Stomach (tissue), 9 donors: Measurements from ENCODE around the gene NUBPL. TPM values are rescaled to one million over a fixed set of nuclear protein-coding genes. Genes with fewer than 3 reads are reported as not detected.

Experiments used
- DNase-seq, 2 donors: peaks; one replicate each; pipeline versions ENCODE4 v3.0.0 to v3.0.0-alpha.2; 2013 to 2019
- H3K27ac ChIP-seq, 5 donors: fragments of 200-600 bp in 4 of 5; sonication (generic) in 4 of 5; one replicate each; pipeline ENCODE4 v1.5.1; 2013 to 2019; ENCODE audit warnings: mild to moderate bottlenecking in 1 of 5, moderate library complexity in 1 of 5
- H3K27me3 ChIP-seq, 3 donors: fragments of 200-600 bp; sonication (generic); one replicate each; pipeline ENCODE4 v1.5.1; 2017 to 2019; ENCODE audit warnings: mixed run types in 1 of 3
- H3K36me3 ChIP-seq, 4 donors: fragments of 200-600 bp; sonication (generic); 1 replicate in 3 of 4; 2 replicates in 1 of 4; pipeline ENCODE4 v1.5.1; 2016 to 2019
- H3K4me1 ChIP-seq, 4 donors: fragments of 200-600 bp; sonication (generic); one replicate each; pipeline ENCODE4 v1.5.1; 2016 to 2019
- H3K4me3 ChIP-seq, 4 donors: fragments of 200-600 bp; sonication (generic) in 3 of 4; one replicate each; pipeline ENCODE4 v1.5.1; 2016 to 2019; ENCODE audit warnings: mild to moderate bottlenecking in 1 of 4
- H3K9me3 ChIP-seq, 4 donors: fragments of 200-600 bp; sonication (generic); one replicate each; pipeline ENCODE4 v1.5.1; 2016 to 2019
- CTCF ChIP-seq, 7 experiments: fragments of 450-650 bp in 4 of 7; fragments of 200-600 bp in 3 of 7; sonication (generic) in 3 of 7; IDR thresholded peaks; one replicate each; pipeline ENCODE4 v1.5.1; 2016 to 2019; ENCODE audit warnings: antibody characterized with exemption in 7 of 7, control low read depth in 2 of 7, mild to moderate bottlenecking in 1 of 7
- EP300 ChIP-seq: sonication (generic); formaldehyde crosslinking; IDR thresholded peaks from one replicate; pipeline ENCODE4 v1.6.1; 2017; ENCODE audit warnings: antibody characterized with exemption
- POLR2A ChIP-seq, 4 donors: fragments of 450-650 bp; IDR thresholded peaks; one replicate each; pipeline ENCODE4 v1.6.1; 2016; ENCODE audit warnings: antibody characterized with exemption in 4 of 4, control low read depth in 2 of 4, mild to moderate bottlenecking in 1 of 4, moderate library complexity in 1 of 4
- POLR2AphosphoS5 ChIP-seq, 3 donors: sonication (generic); formaldehyde crosslinking; IDR thresholded peaks; one replicate each; pipeline ENCODE4 v1.6.1; 2016; ENCODE audit warnings: antibody characterized with exemption in 3 of 3
- WGBS, 5 donors: extraction: QIAGEN DNeasy Blood & Tissue Kit in 3 of 5; methylation state at CpG; one replicate each; pipeline versions ENCODE4 v1.1.5 to v1.1.7; 2013 to 2018; 5-methylcytosine and 5-hydroxymethylcytosine counted together
- intact Hi-C: fragments of 100-400 bp; cut with DNase I; formaldehyde crosslinking; loops from one replicate; pipeline ENCODE4 v1.15.1; 2023; ENCODE audit warnings: low total_unique reads
- polyA plus RNA-seq, 3 donors: library from polyadenylated mRNA; stranded (reverse); fragments of 200-250 nt; gene quantifications; one replicate each; pipeline ENCODE4 v1.2.3, GENCODE V29; 2013
- total RNA-seq, 5 donors: library from RNA; depleted of rRNA; stranded (reverse); fragments of >200 nt; gene quantifications; one replicate each; pipeline versions ENCODE4 v1.1.0 to v1.2.3, GENCODE V29; 2014 to 2016
- donor health status: healthy with polysubstance abuse.
- donor health status: Bipolar disorder and iron deficiency.
- donor health status: healthy.

Gene NUBPL
- total and polyA plus RNA-seq, 8 donors, result 0.58 to 25.7 (median 5.0) TPM

- TF ChIP-seq CTCF (IDR thresholded peaks at IDR 0.05), result no peak
- no peak for TF ChIP-seq EP300
- no peak for TF ChIP-seq POLR2AphosphoS5 (IDR thresholded peaks at IDR 0.05)
- no peak for TF ChIP-seq POLR2A (IDR thresholded peaks at IDR 0.05)
- 59 to 63% (median 61%) methylated on average over 5 of the region's 5 CpGs for WGBS, 5 donors
Measured at GRCh38 chr14:31543969-31544799, 17.0 kb upstream of the NUBPL start.

GRCh38 chr14:31544816-31545215, 16.4 kb upstream of the NUBPL start:
- intact Hi-C loops, result no loop called here
- no peak overlapping the region for H3K27ac ChIP-seq
- H3K9me3 ChIP-seq, result no peaks in the 10 kb centered on the region
- H3K4me3 ChIP-seq, result no peak overlapping the region
- no peaks in the 10 kb centered on the region for H3K27me3 ChIP-seq
- H3K4me1 ChIP-seq, result peaks cover 0 to 5% (median 0%) of the 10 kb centered on the region in 4 donors
- TF ChIP-seq POLR2AphosphoS5 (IDR thresholded peaks at IDR 0.05) (no peak), CTCF (IDR thresholded peaks at IDR 0.05) (no peak), POLR2A (IDR thresholded peaks at IDR 0.05) (no peak), EP300 (no peak)
- no peaks in the 10 kb centered on the region for H3K36me3 ChIP-seq
- 44 to 79% (median 65%) methylated on average over 3 of the region's 3 CpGs for WGBS, 5 donors
- DNase-seq, result no peak

More at GRCh38 chr14:31543969-31544799, 17.0 kb upstream of the NUBPL start:
- Histone ChIP-seq H3K36me3 (no peaks in the 10 kb centered on the region), H3K27me3 (no peaks in the 10 kb centered on the region), H3K4me3 (no peak overlapping the region), H3K27ac (no peak overlapping the region), H3K4me1 (peaks cover 0 to 5% (median 0%) of the 10 kb centered on the region in 4 donors), H3K9me3 (no peaks in the 10 kb centered on the region)
- intact Hi-C loops, result no loop called here
- peak in 1 of 2 donors; percentile 17 for DNase-seq

GRCh38 chr14:31545328-31545727, 15.9 kb upstream of the NUBPL start:
- peaks cover 0 to 5% (median 0%) of the 10 kb centered on the region in 4 donors for H3K4me1 ChIP-seq
- intact Hi-C loops, result no loop called here
- 8 to 27% (median 18%) methylated on average over 3 of the region's 3 CpGs for WGBS, 5 donors
- no peak for TF ChIP-seq CTCF (IDR thresholded peaks at IDR 0.05)
- no peak for TF ChIP-seq EP300
- TF ChIP-seq POLR2A (IDR thresholded peaks at IDR 0.05), result no peak
- no peak for TF ChIP-seq POLR2AphosphoS5 (IDR thresholded peaks at IDR 0.05)
- no peak for DNase-seq
- no peaks in the 10 kb centered on the region for H3K9me3 ChIP-seq
- H3K36me3 ChIP-seq, result no peaks in the 10 kb centered on the region
- no peak overlapping the region for H3K4me3 ChIP-seq
- H3K27me3 ChIP-seq, result no peaks in the 10 kb centered on the region
- H3K27ac ChIP-seq, result no peak overlapping the region

GRCh38 chr14:31549817-31550216, 11.4 kb upstream of the NUBPL start:
- H3K27me3 ChIP-seq, result no peaks in the 10 kb centered on the region
- H3K4me3 ChIP-seq, result no peak overlapping the region
- H3K9me3 ChIP-seq, result no peaks in the 10 kb centered on the region
- no peak overlapping the region for H3K27ac ChIP-seq
- TF ChIP-seq POLR2A (IDR thresholded peaks at IDR 0.05), result no peak
- TF ChIP-seq EP300, result no peak
- no peak for TF ChIP-seq POLR2AphosphoS5 (IDR thresholded peaks at IDR 0.05)
- no peak for TF ChIP-seq CTCF (IDR thresholded peaks at IDR 0.05)
- DNase-seq, result no peak
- 82 to 94% (median 88%) methylated on average over 2 of the region's 2 CpGs for WGBS, 5 donors
- H3K4me1 ChIP-seq, result peaks cover 0 to 5% (median 0%) of the 10 kb centered on the region in 4 donors
- no peaks in the 10 kb centered on the region for H3K36me3 ChIP-seq
- intact Hi-C loops, result no loop called here
